ENCODE results near the gene PLCL2.

The PLCL2 gene

GRCh38 chr3:16884748-16885592 lies at the start of gene PLCL2:
Gene PLCL2 (plus strand): TSS chr3:16884955. CDS start chr3:16885040, 85 bp downstream.
- DNase-seq, result peak; percentile 15

- no peak for DNase-seq
Observed at GRCh38 chr3:16836505-16837237, 48.1 kb upstream of the PLCL2 start.

- no peak for DNase-seq
Observed at GRCh38 chr3:16837602-16838001, 47.2 kb upstream of the PLCL2 start.

- DNase-seq, result no peak
Observed at GRCh38 chr3:16838561-16838960, 46.2 kb upstream of the PLCL2 start.

GRCh38 chr3:16839271-16840100 lies 45.3 kb upstream of the PLCL2 start:
- DNase-seq, result no peak

GRCh38 chr3:16840101-16840424 lies 44.7 kb upstream of the PLCL2 start:
- no peak for DNase-seq

- no peak for DNase-seq
Observed at GRCh38 chr3:16841041-16841753, 43.6 kb upstream of the PLCL2 start.

- no peak for DNase-seq
Observed at GRCh38 chr3:16841904-16842271, 42.9 kb upstream of the PLCL2 start.

- DNase-seq, result no peak
Observed at GRCh38 chr3:16842272-16843270, 42.2 kb upstream of the PLCL2 start.

- DNase-seq, result no peak
Observed at GRCh38 chr3:16844222-16844621, 40.5 kb upstream of the PLCL2 start.

GRCh38 chr3:16844791-16845190 lies 40.0 kb upstream of the PLCL2 start:
- no peak for DNase-seq

- no peak for DNase-seq
Observed at GRCh38 chr3:16846373-16847080, 38.2 kb upstream of the PLCL2 start.

GRCh38 chr3:16848007-16848406 lies 36.7 kb upstream of the PLCL2 start:
- no peak for DNase-seq

GRCh38 chr3:16849229-16849628 lies 35.5 kb upstream of the PLCL2 start:
- DNase-seq, result peak; percentile 50

- DNase-seq, result no peak
Observed at GRCh38 chr3:16849795-16850194, 35.0 kb upstream of the PLCL2 start.

- DNase-seq, result no peak
Observed at GRCh38 chr3:16855497-16855896, 29.3 kb upstream of the PLCL2 start.

- DNase-seq, result no peak
Observed at GRCh38 chr3:16860234-16860633, 24.5 kb upstream of the PLCL2 start.

- DNase-seq, result no peak
Observed at GRCh38 chr3:16861432-16861831, 23.3 kb upstream of the PLCL2 start.

- no peak for DNase-seq
Observed at GRCh38 chr3:16864610-16865313, 20.0 kb upstream of the PLCL2 start.

GRCh38 chr3:16865335-16865734 lies 19.4 kb upstream of the PLCL2 start:
- no peak for DNase-seq

All from NCI-H526 treated with DMSO at 0.1 percent for 48 hours (cell line).